ENCODE results near the gene KPNB1. TPM values are rescaled to one million over a fixed set of nuclear protein-coding genes. Genes with fewer than 3 reads are reported as not detected.

The KPNB1 gene
- total RNA-seq, 1 donor from 2014 or later, result 491 TPM

GRCh38 chr17:47712330-47713023 is 62.8 kb downstream of the KPNB1 start:
- Mint-ChIP-seq H3K9me3 (ENCODE audit: unreplicated experiment) (no peaks in the 10 kb centered on the region), H3K4me3 (ENCODE audit: unreplicated experiment) (no peak overlapping the region), H3K27me3 (ENCODE audit: low read depth, unreplicated experiment) (peaks cover 54% of the 10 kb centered on the region), H3K27ac (ENCODE audit: unreplicated experiment) (no peak overlapping the region), H3K4me1 (ENCODE audit: low read depth, unreplicated experiment) (peaks cover 2% of the 10 kb centered on the region), H3K36me3 (ENCODE audit: low read depth, unreplicated experiment) (peaks cover 25% of the 10 kb centered on the region)
- no peaks in the 10 kb centered on the region for H3K36me3 ChIP-seq (ENCODE audit: insufficient read depth, low read length)
- peaks cover 31% of the 10 kb centered on the region for H4K20me1 ChIP-seq (ENCODE audit: insufficient read depth, low read length)
- no peaks in the 10 kb centered on the region for H3K9me3 ChIP-seq (ENCODE audit: insufficient read depth, low read depth, low read length)
- DNase-seq (ENCODE audit: low read depth) (no peak), FAIRE-seq (no peak)
- H3K4me1 ChIP-seq (ENCODE audit: insufficient read depth, low read length), result peaks cover 4% of the 10 kb centered on the region
- no peaks in the 10 kb centered on the region for H3K79me2 ChIP-seq (ENCODE audit: insufficient read depth, low read length)
- no peak overlapping the region for H3K4me3 ChIP-seq (ENCODE audit: insufficient read depth, low read depth, low read length)
- H3K9ac ChIP-seq (ENCODE audit: low read length), result no peak overlapping the region
- H3K27ac ChIP-seq (ENCODE audit: low read depth, low read length), result no peak overlapping the region
- H3K4me2 ChIP-seq (ENCODE audit: low read length), result no peak overlapping the region
- H2AFZ ChIP-seq (ENCODE audit: low read depth, low read length), result no peak overlapping the region
- H3K27me3 ChIP-seq (ENCODE audit: insufficient read depth, low read length), result peaks cover 66% of the 10 kb centered on the region
- TF ChIP-seq EZH2 (IDR thresholded peaks at IDR 0.05; ENCODE audit: insufficient read depth, low read length) (no peak), CTCF (IDR thresholded peaks at IDR 0.05; ENCODE audit: insufficient read depth, low read depth, low read length) (no peak)

GRCh38 chr17:47713980-47714700 is 64.4 kb downstream of the KPNB1 start:
- H3K27ac ChIP-seq (ENCODE audit: low read depth, low read length), result no peak overlapping the region
- Mint-ChIP-seq H3K27ac (ENCODE audit: unreplicated experiment) (no peak overlapping the region), H3K4me1 (ENCODE audit: low read depth, unreplicated experiment) (peaks cover 18% of the 10 kb centered on the region), H3K27me3 (ENCODE audit: low read depth, unreplicated experiment) (peaks cover 59% of the 10 kb centered on the region), H3K4me3 (ENCODE audit: unreplicated experiment) (no peak overlapping the region), H3K9me3 (ENCODE audit: unreplicated experiment) (no peaks in the 10 kb centered on the region), H3K36me3 (ENCODE audit: low read depth, unreplicated experiment) (peaks cover 25% of the 10 kb centered on the region)
- no peak for DNase-seq (ENCODE audit: low read depth)
- H3K9me3 ChIP-seq (ENCODE audit: insufficient read depth, low read depth, low read length), result no peaks in the 10 kb centered on the region
- H3K4me2 ChIP-seq (ENCODE audit: low read length), result no peak overlapping the region
- FAIRE-seq, result no peak
- no peak overlapping the region for H3K4me3 ChIP-seq (ENCODE audit: insufficient read depth, low read depth, low read length)
- H3K36me3 ChIP-seq (ENCODE audit: insufficient read depth, low read length), result no peaks in the 10 kb centered on the region
- no peak for TF ChIP-seq CTCF (IDR thresholded peaks at IDR 0.05; ENCODE audit: insufficient read depth, low read depth, low read length)
- no peak for TF ChIP-seq EZH2 (IDR thresholded peaks at IDR 0.05; ENCODE audit: insufficient read depth, low read length)
- H3K4me1 ChIP-seq (ENCODE audit: insufficient read depth, low read length), result peaks cover 20% of the 10 kb centered on the region
- H3K79me2 ChIP-seq (ENCODE audit: insufficient read depth, low read length), result no peaks in the 10 kb centered on the region
- no peak overlapping the region for H3K9ac ChIP-seq (ENCODE audit: low read length)
- peaks cover 73% of the 10 kb centered on the region for H3K27me3 ChIP-seq (ENCODE audit: insufficient read depth, low read length)
- H4K20me1 ChIP-seq (ENCODE audit: insufficient read depth, low read length), result peaks cover 37% of the 10 kb centered on the region
- no peak overlapping the region for H2AFZ ChIP-seq (ENCODE audit: low read depth, low read length)
